GM21528 (cell line): Measurements from ENCODE around the gene JPH3.
"Not testable (repeated sequence)": the region's sequence is repeated elsewhere in the genome, so short reads cannot be mapped to it uniquely, and the experiment has no call there.

Experiments
- ATAC-seq: cut with Tn5 transposase; IDR thresholded peaks from one replicate; pipeline ENCODE4 v1.9.1; 2021; ENCODE audit warnings: mild to moderate bottlenecking, moderate library complexity; ENCODE audit not compliant: unreplicated experiment, low FRiP score

The JPH3 gene

GRCh38 chr16:87726577-87726976 is 124.3 kb downstream of the JPH3 start:
- not testable (repeated sequence) for ATAC-seq

GRCh38 chr16:87727346-87727745 is 125.0 kb downstream of the JPH3 start:
- ATAC-seq: no peak

GRCh38 chr16:87728026-87728425 is 125.7 kb downstream of the JPH3 start:
- no peak for ATAC-seq

GRCh38 chr16:87729266-87729954 is 127.1 kb downstream of the JPH3 start:
- no peak for ATAC-seq

- ATAC-seq: no peak
Measured at GRCh38 chr16:87731607-87732006, 129.3 kb downstream of the JPH3 start.

- ATAC-seq: no peak
Measured at GRCh38 chr16:87733190-87733589, 130.9 kb downstream of the JPH3 start.

- ATAC-seq: no peak
Measured at GRCh38 chr16:87734644-87735043, 132.3 kb downstream of the JPH3 start.

GRCh38 chr16:87735270-87736007 is 133.1 kb downstream of the JPH3 start:
- ATAC-seq: no peak

- no peak for ATAC-seq
Measured at GRCh38 chr16:87736008-87736382, 133.7 kb downstream of the JPH3 start.

- no peak for ATAC-seq
Measured at GRCh38 chr16:87739801-87740200, 137.5 kb downstream of the JPH3 start.

GRCh38 chr16:87740441-87740840 is 138.1 kb downstream of the JPH3 start:
- ATAC-seq: no peak

GRCh38 chr16:87740909-87741424 is 138.7 kb downstream of the JPH3 start:
- ATAC-seq: no peak

- ATAC-seq: no peak
Measured at GRCh38 chr16:87741700-87742415, 139.6 kb downstream of the JPH3 start.

GRCh38 chr16:87742781-87743490 is 140.6 kb downstream of the JPH3 start:
- no peak for ATAC-seq

GRCh38 chr16:87744750-87745514 is 142.6 kb downstream of the JPH3 start:
- ATAC-seq: no peak

- no peak for ATAC-seq
Measured at GRCh38 chr16:87746178-87746577, 143.9 kb downstream of the JPH3 start.
